PC-3 (cell line): Measurements from ENCODE around the gene RAB7B. TPM values are rescaled to one million over a fixed set of nuclear protein-coding genes. Genes with fewer than 3 reads are reported as not detected.

Source experiments
- ATAC-seq: fragments of 200-7000 bp; cut with Tn5 transposase; 2 replicates; pipeline ENCODE4 v1.9.1; 2020; ENCODE audit warnings: mild to moderate bottlenecking, moderate library complexity
- BruUV-seq: library from RNA; stranded (reverse); fragments of 400-500 nt; replicated peaks from 2 replicates; lab custom pipeline; 2021; lab: Mats Ljungman, UMichigan
- CTCF ChIA-PET: fragments of 300-600 bp; sonication (Branson Sonifier 250); formaldehyde crosslinking; loops from one replicate; lab custom pipeline; 2022; ENCODE audit warnings: antibody characterized with exemption; lab: Charles Lee
- POLR2A ChIA-PET: fragments of 300-600 bp; sonication (Branson Sonifier 250); formaldehyde crosslinking; loops from one replicate; lab custom pipeline; 2022; ENCODE audit warnings: antibody characterized with exemption; ENCODE audit not compliant: unreplicated experiment; lab: Charles Lee
- DNase-seq: peaks from one replicate; pipeline ENCODE4 v3.0.0-alpha.2; 2015
- H2AFZ ChIP-seq: fragments of 300-600 bp; sonication (generic); 2 replicates; pipeline ENCODE4 v1.6.0; 2016; ENCODE audit warnings: antibody characterized with exemption, low read length
- H3F3A ChIP-seq: fragments of 300-600 bp; sonication (generic); one replicate; pipeline ENCODE4 v1.6.0; 2017; ENCODE audit warnings: antibody characterized with exemption, low read length, control low read depth, mild to moderate bottlenecking; ENCODE audit not compliant: unreplicated experiment
- H3K27ac ChIP-seq: fragments of 300-600 bp; sonication (generic); 2 replicates; pipeline ENCODE4 v1.5.1; 2016; ENCODE audit warnings: mild to moderate bottlenecking, low read length
- H3K27me3 ChIP-seq: fragments of 300-600 bp; sonication (generic); 2 replicates; pipeline ENCODE4 v1.6.1; 2016; ENCODE audit warnings: low read length, mixed read lengths
- H3K36me3 ChIP-seq: fragments of 300-600 bp; sonication (generic); 2 replicates; pipeline ENCODE4 v1.6.1; 2016; ENCODE audit warnings: low read depth, mixed run types, low read length, mixed read lengths
- H3K4me1 ChIP-seq: fragments of 300-600 bp; sonication (generic); 2 replicates; pipeline ENCODE4 v1.5.1; 2016; ENCODE audit warnings: low read length; ENCODE audit not compliant: insufficient read depth
- H3K4me2 ChIP-seq: fragments of 300-600 bp; sonication (generic); 2 replicates; pipeline ENCODE4 v1.6.0; 2016; ENCODE audit warnings: low read length
- H3K4me3 ChIP-seq: fragments of 300-600 bp; sonication (generic); 2 replicates; pipeline ENCODE4 v1.5.1; 2016; ENCODE audit warnings: mild to moderate bottlenecking, low read length, mixed read lengths
- H3K79me2 ChIP-seq: fragments of 300-600 bp; sonication (generic); 2 replicates; pipeline ENCODE4 v1.6.1; 2017; ENCODE audit warnings: low read length, mixed read lengths
- H3K9ac ChIP-seq: fragments of 300-600 bp; sonication (generic); 2 replicates; pipeline ENCODE4 v1.6.0; 2016; ENCODE audit warnings: mild to moderate bottlenecking, low read length
- H3K9me2 ChIP-seq: fragments of 300-600 bp; sonication (generic); replicated peaks from 2 replicates; pipeline ENCODE4 v1.6.1; 2016; ENCODE audit warnings: mixed run types, low read length, mixed read lengths
- H3K9me3 ChIP-seq: fragments of 300-600 bp; sonication (generic); 2 replicates; pipeline ENCODE4 v1.6.1; 2016; ENCODE audit warnings: low read length, mixed read lengths
- H4K20me1 ChIP-seq: fragments of 300-600 bp; sonication (generic); 2 replicates; pipeline ENCODE4 v1.6.1; 2016; ENCODE audit warnings: low read length, mixed read lengths
- EZH2 ChIP-seq: fragments of 300-600 bp; sonication (generic); IDR thresholded peaks from one replicate; pipeline ENCODE4 v1.6.1; 2017; ENCODE audit warnings: antibody characterized with exemption, mild to moderate bottlenecking, low read length; ENCODE audit not compliant: unreplicated experiment
- EZH2phosphoT487 ChIP-seq: fragments of 300-600 bp; sonication (generic); IDR thresholded peaks from 2 replicates; pipeline ENCODE4 v1.6.1; 2018; ENCODE audit warnings: mild to moderate bottlenecking, antibody characterized with exemption, low read length, borderline replicate concordance
- intact Hi-C: fragments of 100-400 bp; cut with micrococcal nuclease; formaldehyde crosslinking; loops from 2 replicates; pipeline ENCODE4 v1.9.0; 2023
- total RNA-seq: library from RNA; depleted of rRNA; stranded (reverse); fragments of >200 nt; gene quantifications from 2 replicates; pipeline ENCODE4 v1.2.3, GENCODE V29; 2014
- TF ChIP-seq, protein P1 (sequence below): fragments of 300-600 bp; sonication (generic); conservative IDR thresholded peaks from 2 replicates; pipeline ENCODE4 v1.5.1; 2017; ENCODE audit warnings: antibody characterized with exemption, low read depth, mild to moderate bottlenecking, low read length

RAB7B gene
- total RNA-seq, 1 experiment from 2014 or later: not detected

DNA sequence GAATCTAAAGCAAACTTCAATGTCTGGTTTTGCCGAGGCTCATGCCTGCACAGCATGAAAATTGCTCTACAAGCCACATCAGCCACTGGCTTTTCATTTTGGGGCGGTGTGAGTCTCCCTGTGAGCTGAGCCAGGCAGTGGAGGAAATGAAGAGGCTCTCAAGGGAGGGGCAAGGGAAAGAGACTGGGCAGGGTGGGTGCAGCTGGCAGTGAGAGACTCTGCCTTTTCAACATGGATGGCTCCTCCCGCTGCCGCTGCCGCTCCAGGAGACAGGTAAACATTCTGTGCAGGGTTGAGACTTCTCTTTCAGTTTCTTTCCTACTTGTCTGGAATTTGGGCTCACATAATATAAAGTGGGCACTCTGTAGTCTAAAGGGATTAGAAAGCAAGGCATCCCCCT lies 31.8 kb upstream of the RAB7B start:
- Histone ChIP-seq H3K27me3 (peaks cover 73% of the 10 kb centered on the region), H2AFZ (no peak overlapping the region), H4K20me1 (no peaks in the 10 kb centered on the region), H3K9me3 (no peaks in the 10 kb centered on the region), H3K36me3 (no peaks in the 10 kb centered on the region), H3K9ac (no peak overlapping the region), H3K79me2 (no peaks in the 10 kb centered on the region), H3K4me1 (no peaks in the 10 kb centered on the region), H3K4me2 (peak overlapping the region; percentile 32), H3K27ac (no peak overlapping the region), H3F3A (no peaks in the 10 kb centered on the region), H3K9me2 (no peaks in the 10 kb centered on the region), H3K4me3 (0 out of 2 replicates have a peak overlapping the region, but pooled peaks have one; percentile 32)
- intact Hi-C loops: no loop called here
- ChIA-PET POLR2A (no interaction called here), CTCF (no interaction called here)
- no TSS peak for BruUV-seq
- DNase-seq (no peak), ATAC-seq (no peak)
- TF ChIP-seq EZH2: no peak
- TF ChIP-seq, protein P1, sequence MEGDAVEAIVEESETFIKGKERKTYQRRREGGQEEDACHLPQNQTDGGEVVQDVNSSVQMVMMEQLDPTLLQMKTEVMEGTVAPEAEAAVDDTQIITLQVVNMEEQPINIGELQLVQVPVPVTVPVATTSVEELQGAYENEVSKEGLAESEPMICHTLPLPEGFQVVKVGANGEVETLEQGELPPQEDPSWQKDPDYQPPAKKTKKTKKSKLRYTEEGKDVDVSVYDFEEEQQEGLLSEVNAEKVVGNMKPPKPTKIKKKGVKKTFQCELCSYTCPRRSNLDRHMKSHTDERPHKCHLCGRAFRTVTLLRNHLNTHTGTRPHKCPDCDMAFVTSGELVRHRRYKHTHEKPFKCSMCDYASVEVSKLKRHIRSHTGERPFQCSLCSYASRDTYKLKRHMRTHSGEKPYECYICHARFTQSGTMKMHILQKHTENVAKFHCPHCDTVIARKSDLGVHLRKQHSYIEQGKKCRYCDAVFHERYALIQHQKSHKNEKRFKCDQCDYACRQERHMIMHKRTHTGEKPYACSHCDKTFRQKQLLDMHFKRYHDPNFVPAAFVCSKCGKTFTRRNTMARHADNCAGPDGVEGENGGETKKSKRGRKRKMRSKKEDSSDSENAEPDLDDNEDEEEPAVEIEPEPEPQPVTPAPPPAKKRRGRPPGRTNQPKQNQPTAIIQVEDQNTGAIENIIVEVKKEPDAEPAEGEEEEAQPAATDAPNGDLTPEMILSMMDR: no peak
- no peak for TF ChIP-seq EZH2phosphoT487

DNA sequence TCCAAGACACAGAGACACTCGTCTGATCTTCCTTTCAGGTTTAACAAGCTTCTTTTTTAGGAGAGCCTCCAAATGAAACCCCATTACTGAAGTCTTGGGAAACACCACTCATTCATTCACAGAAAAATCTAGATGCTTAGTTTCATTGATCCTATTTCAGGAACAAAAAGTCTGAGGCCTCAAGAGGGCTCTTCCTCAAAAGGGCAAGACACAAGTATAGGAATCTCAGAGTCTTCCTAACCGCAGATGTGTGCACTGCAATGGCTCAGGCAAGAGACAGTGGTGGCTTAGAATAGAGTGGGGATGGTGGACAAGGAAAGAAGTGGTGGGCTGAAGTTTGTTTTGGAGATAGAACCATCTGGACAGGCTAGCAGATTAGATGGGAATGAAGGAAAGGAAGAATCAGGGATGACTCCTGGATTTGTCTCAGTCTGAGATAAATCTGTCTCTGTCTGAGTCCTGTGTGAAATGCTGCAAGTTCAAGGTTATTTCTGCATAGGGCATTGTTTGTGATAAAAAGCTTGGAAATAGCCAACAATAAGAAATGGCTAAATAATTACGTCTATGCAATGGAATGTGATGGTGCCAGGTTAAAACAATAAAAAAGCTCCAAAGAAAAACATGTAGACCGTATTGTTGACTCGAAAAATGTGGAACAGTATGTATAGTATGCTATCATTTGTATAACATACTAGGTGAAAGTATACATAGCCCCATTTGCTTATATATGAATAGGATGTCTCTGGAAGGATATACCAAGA lies 29.4 kb upstream of the RAB7B start:
- Histone ChIP-seq H3K79me2 (no peaks in the 10 kb centered on the region), H3K27ac (no peak overlapping the region), H3F3A (no peaks in the 10 kb centered on the region), H3K4me3 (no peak overlapping the region), H3K9me2 (no peaks in the 10 kb centered on the region), H4K20me1 (no peaks in the 10 kb centered on the region), H2AFZ (no peak overlapping the region), H3K36me3 (no peaks in the 10 kb centered on the region), H3K4me1 (no peaks in the 10 kb centered on the region), H3K4me2 (no peak overlapping the region), H3K9ac (no peak overlapping the region), H3K9me3 (no peaks in the 10 kb centered on the region), H3K27me3 (peaks cover 59% of the 10 kb centered on the region)
- DNase-seq (no peak), ATAC-seq (no peak)
- ChIA-PET POLR2A (no interaction called here), CTCF (no interaction called here)
- no peak for TF ChIP-seq EZH2
- TF ChIP-seq, protein P1: no peak
- no peak for TF ChIP-seq EZH2phosphoT487
- intact Hi-C loops: no loop called here
- no TSS peak for BruUV-seq

DNA sequence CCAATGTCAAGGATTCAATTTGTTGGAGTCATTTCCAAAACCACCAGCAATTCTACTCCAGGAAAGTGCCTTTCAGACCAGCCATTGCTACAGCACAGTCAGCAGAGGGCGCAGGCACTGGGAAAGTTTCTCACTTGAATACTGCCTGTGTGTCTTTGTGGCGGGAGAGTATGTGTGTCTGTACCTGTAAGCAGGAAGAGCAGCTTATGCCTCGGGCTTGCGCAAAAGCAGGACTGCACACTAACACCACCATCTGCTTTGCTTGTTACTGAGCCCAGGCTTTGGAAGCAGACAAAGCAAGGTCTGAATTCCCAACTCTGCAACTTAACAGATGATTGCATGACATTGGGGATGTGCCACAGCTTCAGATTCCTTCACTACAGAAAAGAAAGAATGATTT lies 27.5 kb upstream of the RAB7B start:
- POLR2A ChIA-PET: no interaction called here
- peak overlapping the region; percentile 10; the same call in 1 of the 2 replicates for H3K4me2 ChIP-seq

More for the DNA sequence above, 27.5 kb upstream of the RAB7B start:
- H2AFZ ChIP-seq: peak overlapping the region; percentile 43
- no peak for TF ChIP-seq EZH2
- TF ChIP-seq, protein P1: peak; percentile 98
- no peaks in the 10 kb centered on the region for H3K79me2 ChIP-seq
- H3K9ac ChIP-seq: no peak overlapping the region
- CTCF ChIA-PET: interaction anchor here (0.7 to 2.3 kb wide), 2 partner anchors 9 to 75 kb away, joined by 3 to 17 read pairs; no protein-coding TSS in a partner anchor
- H3K9me2 ChIP-seq: no peaks in the 10 kb centered on the region
- H3K27ac ChIP-seq: no peak overlapping the region
- ATAC-seq: peak; percentile 99
- H3K36me3 ChIP-seq: no peaks in the 10 kb centered on the region
- DNase-seq: peak; percentile 90
- 0 out of 2 replicates have a peak, but pooled peaks cover under 1% of the 10 kb centered on the region for H3K4me1 ChIP-seq
- intact Hi-C loops: loop anchor here (1.0 kb wide), 1 partner anchor 76 kb away; no protein-coding TSS in a partner anchor
- peaks cover 46% of the 10 kb centered on the region for H3K27me3 ChIP-seq
- no peaks in the 10 kb centered on the region for H4K20me1 ChIP-seq
- no peak overlapping the region for H3K4me3 ChIP-seq
- BruUV-seq: no TSS peak
- no peaks in the 10 kb centered on the region for H3F3A ChIP-seq
- H3K9me3 ChIP-seq: no peaks in the 10 kb centered on the region
